ENCODE results near the gene C8A.

The C8A gene

DNA sequence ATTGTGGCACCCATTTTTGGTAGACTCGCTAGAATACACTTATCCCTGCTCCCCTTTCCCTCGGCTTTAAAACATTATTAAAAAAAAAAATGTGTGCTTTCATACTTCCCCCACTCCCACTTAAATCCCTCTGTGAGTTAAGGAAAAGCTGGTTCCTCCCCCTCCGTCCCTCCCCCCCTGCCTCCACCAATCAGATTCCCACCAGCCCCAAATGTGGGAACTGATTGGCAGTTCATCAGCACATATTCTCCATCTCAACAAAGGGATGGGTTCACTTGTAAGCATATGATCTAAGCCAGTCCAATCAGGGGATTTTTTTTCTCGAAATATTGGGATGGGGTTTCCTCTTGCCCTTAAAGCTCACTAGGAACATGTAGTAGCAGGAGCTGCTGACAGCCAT is 24.5 kb upstream of the C8A start:
- TF ChIP-seq, protein P1, sequence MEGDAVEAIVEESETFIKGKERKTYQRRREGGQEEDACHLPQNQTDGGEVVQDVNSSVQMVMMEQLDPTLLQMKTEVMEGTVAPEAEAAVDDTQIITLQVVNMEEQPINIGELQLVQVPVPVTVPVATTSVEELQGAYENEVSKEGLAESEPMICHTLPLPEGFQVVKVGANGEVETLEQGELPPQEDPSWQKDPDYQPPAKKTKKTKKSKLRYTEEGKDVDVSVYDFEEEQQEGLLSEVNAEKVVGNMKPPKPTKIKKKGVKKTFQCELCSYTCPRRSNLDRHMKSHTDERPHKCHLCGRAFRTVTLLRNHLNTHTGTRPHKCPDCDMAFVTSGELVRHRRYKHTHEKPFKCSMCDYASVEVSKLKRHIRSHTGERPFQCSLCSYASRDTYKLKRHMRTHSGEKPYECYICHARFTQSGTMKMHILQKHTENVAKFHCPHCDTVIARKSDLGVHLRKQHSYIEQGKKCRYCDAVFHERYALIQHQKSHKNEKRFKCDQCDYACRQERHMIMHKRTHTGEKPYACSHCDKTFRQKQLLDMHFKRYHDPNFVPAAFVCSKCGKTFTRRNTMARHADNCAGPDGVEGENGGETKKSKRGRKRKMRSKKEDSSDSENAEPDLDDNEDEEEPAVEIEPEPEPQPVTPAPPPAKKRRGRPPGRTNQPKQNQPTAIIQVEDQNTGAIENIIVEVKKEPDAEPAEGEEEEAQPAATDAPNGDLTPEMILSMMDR (IDR thresholded peaks at IDR 0.05; ENCODE audit: insufficient read depth, low read length): no peak
- TF ChIP-seq, protein P2, sequence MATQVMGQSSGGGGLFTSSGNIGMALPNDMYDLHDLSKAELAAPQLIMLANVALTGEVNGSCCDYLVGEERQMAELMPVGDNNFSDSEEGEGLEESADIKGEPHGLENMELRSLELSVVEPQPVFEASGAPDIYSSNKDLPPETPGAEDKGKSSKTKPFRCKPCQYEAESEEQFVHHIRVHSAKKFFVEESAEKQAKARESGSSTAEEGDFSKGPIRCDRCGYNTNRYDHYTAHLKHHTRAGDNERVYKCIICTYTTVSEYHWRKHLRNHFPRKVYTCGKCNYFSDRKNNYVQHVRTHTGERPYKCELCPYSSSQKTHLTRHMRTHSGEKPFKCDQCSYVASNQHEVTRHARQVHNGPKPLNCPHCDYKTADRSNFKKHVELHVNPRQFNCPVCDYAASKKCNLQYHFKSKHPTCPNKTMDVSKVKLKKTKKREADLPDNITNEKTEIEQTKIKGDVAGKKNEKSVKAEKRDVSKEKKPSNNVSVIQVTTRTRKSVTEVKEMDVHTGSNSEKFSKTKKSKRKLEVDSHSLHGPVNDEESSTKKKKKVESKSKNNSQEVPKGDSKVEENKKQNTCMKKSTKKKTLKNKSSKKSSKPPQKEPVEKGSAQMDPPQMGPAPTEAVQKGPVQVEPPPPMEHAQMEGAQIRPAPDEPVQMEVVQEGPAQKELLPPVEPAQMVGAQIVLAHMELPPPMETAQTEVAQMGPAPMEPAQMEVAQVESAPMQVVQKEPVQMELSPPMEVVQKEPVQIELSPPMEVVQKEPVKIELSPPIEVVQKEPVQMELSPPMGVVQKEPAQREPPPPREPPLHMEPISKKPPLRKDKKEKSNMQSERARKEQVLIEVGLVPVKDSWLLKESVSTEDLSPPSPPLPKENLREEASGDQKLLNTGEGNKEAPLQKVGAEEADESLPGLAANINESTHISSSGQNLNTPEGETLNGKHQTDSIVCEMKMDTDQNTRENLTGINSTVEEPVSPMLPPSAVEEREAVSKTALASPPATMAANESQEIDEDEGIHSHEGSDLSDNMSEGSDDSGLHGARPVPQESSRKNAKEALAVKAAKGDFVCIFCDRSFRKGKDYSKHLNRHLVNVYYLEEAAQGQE (IDR thresholded peaks at IDR 0.05; ENCODE audit: insufficient replicate concordance, low read depth): no peak
- TF ChIP-seq POLR2AphosphoS5 (IDR thresholded peaks at IDR 0.05; ENCODE audit: low read depth): no peak
- TF ChIP-seq GABPA (IDR thresholded peaks at IDR 0.05; ENCODE audit: low read depth): no peak
- TF ChIP-seq SPI1 (IDR thresholded peaks at IDR 0.05; ENCODE audit: borderline replicate concordance, low read depth): no peak
- no peak overlapping the region for H3K27ac ChIP-seq (replicated peaks)
- no peaks in the 10 kb centered on the region for H3K27me3 ChIP-seq (ENCODE audit: insufficient read depth, poor library complexity, severe bottlenecking)
- H3K4me3 ChIP-seq (replicated peaks; ENCODE audit: insufficient read depth, low read length): no peak overlapping the region
- DNase-seq (ENCODE audit: low read depth in 1 of 2, low spot score in 1 of 2): no peak

DNA sequence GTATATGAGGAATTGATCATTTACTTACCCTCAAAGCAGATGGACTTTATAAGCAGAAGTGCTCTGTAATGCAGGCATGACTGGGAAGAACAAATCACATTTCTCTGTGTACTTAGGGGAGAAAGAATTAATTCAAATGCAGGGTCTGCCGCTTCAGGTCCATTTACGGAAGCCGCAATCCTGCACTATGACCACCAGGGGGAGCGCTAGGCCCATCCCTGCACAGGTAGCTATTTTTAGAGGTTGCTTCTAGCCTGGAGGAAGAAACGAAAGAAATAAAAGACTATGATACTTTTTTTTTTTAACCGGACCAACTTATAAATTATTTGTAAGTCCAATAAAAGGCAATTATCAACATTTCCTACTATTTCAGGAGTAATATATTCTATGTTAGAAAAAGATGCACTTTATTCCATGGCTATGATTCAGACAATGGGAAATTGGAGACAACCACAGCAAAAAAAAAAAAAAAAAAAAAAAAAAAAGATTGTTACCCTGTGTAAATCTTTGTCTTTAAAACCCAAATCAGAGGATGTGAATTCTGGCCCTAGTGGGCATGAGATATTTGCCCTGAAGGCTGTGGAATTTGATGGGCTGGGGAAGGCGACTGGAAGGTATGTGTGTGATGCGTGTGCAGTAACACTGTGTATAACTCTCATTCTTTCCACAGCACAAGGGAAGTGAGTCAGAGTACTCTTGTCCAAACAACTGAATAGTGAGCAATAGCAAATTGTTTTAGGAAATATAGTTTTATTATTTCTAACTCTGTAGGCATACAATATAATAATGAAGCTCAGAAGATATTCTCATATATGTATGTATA is 22.5 kb upstream of the C8A start:
- Histone ChIP-seq H3K27ac (replicated peaks) (no peak overlapping the region), H3K4me3 (replicated peaks; ENCODE audit: insufficient read depth, low read length) (no peak overlapping the region), H3K27me3 (ENCODE audit: insufficient read depth, poor library complexity, severe bottlenecking) (no peaks in the 10 kb centered on the region)
- peak; percentile 49 to 53 for DNase-seq (ENCODE audit: low read depth in 1 of 2, low spot score in 1 of 2)
- TF ChIP-seq, protein P1 (IDR thresholded peaks at IDR 0.05; ENCODE audit: insufficient read depth, low read length): peak; percentile 89
- TF ChIP-seq, protein P2 (IDR thresholded peaks at IDR 0.05; ENCODE audit: insufficient replicate concordance, low read depth): no peak
- TF ChIP-seq GABPA (IDR thresholded peaks at IDR 0.05; ENCODE audit: low read depth) (no peak), SPI1 (IDR thresholded peaks at IDR 0.05; ENCODE audit: borderline replicate concordance, low read depth) (peak; percentile 5; the same call in 1 of the 2 replicates)

DNA sequence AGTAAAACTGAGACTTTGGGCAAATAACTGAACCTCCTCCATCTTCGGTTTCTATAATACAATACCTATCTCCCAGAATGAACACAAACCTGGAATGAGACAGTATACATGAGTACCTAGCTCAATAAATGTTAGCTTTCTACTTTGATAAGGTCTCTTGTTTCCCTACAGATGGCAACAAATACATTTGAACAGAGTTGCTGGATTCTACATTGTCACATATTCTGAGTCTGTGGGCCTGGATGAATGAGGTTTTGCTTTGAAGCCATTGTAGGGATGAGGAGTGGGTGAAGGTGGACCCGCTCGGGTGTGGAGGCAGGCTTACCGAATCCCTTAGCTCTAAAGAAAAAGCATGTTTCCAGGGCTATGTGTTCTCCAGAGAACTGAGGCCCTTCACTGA is 21.5 kb upstream of the C8A start:
- H3K4me3 ChIP-seq (replicated peaks; ENCODE audit: insufficient read depth, low read length): no peak overlapping the region
- H3K27me3 ChIP-seq (ENCODE audit: insufficient read depth, poor library complexity, severe bottlenecking): no peaks in the 10 kb centered on the region
- H3K27ac ChIP-seq (replicated peaks): no peak overlapping the region
- no peak for TF ChIP-seq POLR2AphosphoS5 (IDR thresholded peaks at IDR 0.05; ENCODE audit: low read depth)
- no peak for DNase-seq (ENCODE audit: low read depth in 1 of 2, low spot score in 1 of 2)

DNA sequence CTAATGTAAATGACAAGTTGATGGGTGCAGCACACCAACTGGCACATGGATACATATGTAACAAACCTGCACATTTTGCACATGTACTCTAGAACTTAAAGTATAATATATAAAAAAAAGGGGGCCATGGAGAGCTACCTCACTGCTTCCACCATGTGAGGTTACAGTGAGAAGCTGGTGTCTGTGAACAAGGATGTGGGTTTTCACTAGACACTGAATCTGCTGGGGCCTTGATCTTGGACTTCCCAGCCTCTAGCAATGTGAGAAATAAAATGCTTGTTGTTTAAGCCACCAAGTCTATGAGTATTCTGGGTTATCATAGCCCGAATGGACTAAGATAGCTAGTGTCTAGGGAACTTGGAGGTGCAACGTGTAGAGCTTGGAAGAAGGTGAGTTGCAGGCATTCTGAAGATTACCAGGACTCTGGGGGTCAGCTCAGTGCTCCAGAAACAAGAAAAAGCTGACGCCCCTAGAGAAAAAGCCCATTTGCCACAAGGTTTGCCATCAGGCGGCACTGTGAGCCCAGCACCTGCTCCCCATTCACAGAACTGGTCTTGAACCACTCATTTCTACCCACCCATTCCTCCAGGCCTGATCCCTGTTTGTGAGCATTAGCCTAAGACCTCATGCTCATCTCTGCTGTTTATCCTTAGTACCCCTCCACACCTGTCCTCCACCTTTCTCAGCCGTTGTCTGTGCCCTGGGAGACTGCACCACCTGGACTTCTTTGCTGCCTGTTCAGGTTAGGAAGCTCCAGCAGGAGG is 20.3 kb upstream of the C8A start:
- Histone ChIP-seq H3K27me3 (ENCODE audit: insufficient read depth, poor library complexity, severe bottlenecking) (no peaks in the 10 kb centered on the region), H3K4me3 (replicated peaks; ENCODE audit: insufficient read depth, low read length) (no peak overlapping the region), H3K27ac (replicated peaks) (no peak overlapping the region)
- TF ChIP-seq, protein P1 (IDR thresholded peaks at IDR 0.05; ENCODE audit: insufficient read depth, low read length): no peak
- TF ChIP-seq, protein P2 (IDR thresholded peaks at IDR 0.05; ENCODE audit: insufficient replicate concordance, low read depth): no peak
- DNase-seq (ENCODE audit: low read depth in 1 of 2, low spot score in 1 of 2): no peak
